SK-N-SH treated with all-trans-retinoic acid at 6 μM for 48 hours (cell line): ENCODE results near the gene ZMYND19.

Experiments
- ATAC-seq: fragments of 200-7000 bp; cut with Tn5 transposase; 3 replicates; pipeline ENCODE4 v1.9.1; 2020; ENCODE audit warnings: mild to moderate bottlenecking, moderate library complexity
- ARNTL ChIP-seq: fragments of 450-650 bp; formaldehyde crosslinking; IDR thresholded peaks from 2 replicates; pipeline ENCODE4 v1.5.0; 2020; ENCODE audit warnings: low read depth, mild to moderate bottlenecking, moderate library complexity, borderline replicate concordance
- BACH2 ChIP-seq: fragments of 250-450 bp; sonication (Bioruptor Pico); IDR thresholded peaks from 2 replicates; pipeline ENCODE4 v1.9.0; 2021; ENCODE audit warnings: mild to moderate bottlenecking, borderline replicate concordance
- ESRRG ChIP-seq: fragments of 250-450 bp; sonication (Bioruptor Pico); IDR thresholded peaks from 2 replicates; pipeline ENCODE4 v1.6.1; 2021; ENCODE audit warnings: mild to moderate bottlenecking
- GLIS3 ChIP-seq: fragments of 250-450 bp; sonication (Bioruptor Pico); IDR thresholded peaks from 2 replicates; pipeline ENCODE4 v1.5.0; 2020; ENCODE audit warnings: mild to moderate bottlenecking, moderate library complexity
- OSR1 ChIP-seq: fragments of 250-450 bp; sonication (Bioruptor Pico); IDR thresholded peaks from 2 replicates; pipeline ENCODE4 v1.8.0; 2022; ENCODE audit warnings: moderate library complexity, mild to moderate bottlenecking, inconsistent platforms
- PPARA ChIP-seq: fragments of 250-450 bp; sonication (Bioruptor Pico); IDR thresholded peaks from 2 replicates; pipeline ENCODE4 v1.5.0; 2020; ENCODE audit warnings: mild to moderate bottlenecking, borderline replicate concordance
- RARB ChIP-seq: fragments of 250-450 bp; sonication (Bioruptor Pico); IDR thresholded peaks from 2 replicates; pipeline ENCODE4 v1.8.0; 2021; ENCODE audit warnings: mild to moderate bottlenecking, moderate library complexity
- SNAI2 ChIP-seq: fragments of 250-450 bp; sonication (Bioruptor Pico); IDR thresholded peaks from 2 replicates; pipeline ENCODE4 v1.5.0; 2020; ENCODE audit warnings: mild to moderate bottlenecking, moderate library complexity
- TCF4 ChIP-seq: fragments of 250-450 bp; sonication (Bioruptor Pico); IDR thresholded peaks from 2 replicates; pipeline ENCODE4 v1.8.0; 2021; ENCODE audit warnings: mild to moderate bottlenecking, moderate library complexity, borderline replicate concordance
- TOX ChIP-seq: fragments of 250-450 bp; sonication (Bioruptor Pico); IDR thresholded peaks from 2 replicates; pipeline ENCODE4 v1.8.0; 2021; ENCODE audit warnings: mild to moderate bottlenecking, moderate library complexity, borderline replicate concordance
- ZC3H10 ChIP-seq: fragments of 250-450 bp; sonication (Bioruptor Pico); IDR thresholded peaks from 2 replicates; pipeline ENCODE4 v1.5.1; 2021; ENCODE audit warnings: mild to moderate bottlenecking, moderate library complexity
- ZFP30 ChIP-seq: fragments of 450-650 bp; formaldehyde crosslinking; IDR thresholded peaks from 2 replicates; pipeline ENCODE4 v1.5.0; 2022; ENCODE audit warnings: mild to moderate bottlenecking, moderate library complexity
- ZNF565 ChIP-seq: fragments of 450-650 bp; formaldehyde crosslinking; conservative IDR thresholded peaks from 2 replicates; pipeline ENCODE4 v1.5.0; 2020; ENCODE audit warnings: low read depth, mild to moderate bottlenecking, moderate library complexity
- ZNF70 ChIP-seq: fragments of 450-650 bp; formaldehyde crosslinking; IDR thresholded peaks from 2 replicates; pipeline ENCODE4 v1.5.0; 2020; ENCODE audit warnings: mild to moderate bottlenecking, moderate library complexity
- ZNF8 ChIP-seq: fragments of 450-650 bp; formaldehyde crosslinking; IDR thresholded peaks from 2 replicates; pipeline ENCODE4 v1.5.0; 2020; ENCODE audit warnings: mild to moderate bottlenecking, moderate library complexity
- TF ChIP-seq, protein P1 (sequence below): fragments of 250-450 bp; sonication (Bioruptor Pico); IDR thresholded peaks from 2 replicates; pipeline ENCODE4 v1.5.1; 2020; ENCODE audit warnings: low read depth, mild to moderate bottlenecking, moderate library complexity
- TF ChIP-seq, protein P2 (sequence below): fragments of 250-450 bp; sonication (Bioruptor Pico); IDR thresholded peaks from 2 replicates; pipeline ENCODE4 v1.5.1; 2021; ENCODE audit warnings: mild to moderate bottlenecking, moderate library complexity
- TF ChIP-seq, protein P3 (sequence below): fragments of 250-450 bp; sonication (Bioruptor Pico); IDR thresholded peaks from 2 replicates; pipeline ENCODE4 v1.5.0; 2020; ENCODE audit warnings: mild to moderate bottlenecking, moderate library complexity
- TF ChIP-seq, protein P4 (sequence below): fragments of 250-450 bp; sonication (Bioruptor Pico); IDR thresholded peaks from 2 replicates; pipeline ENCODE4 v1.8.0; 2021; ENCODE audit warnings: low read depth, mild to moderate bottlenecking, moderate library complexity, borderline replicate concordance

ZMYND19 gene

DNA sequence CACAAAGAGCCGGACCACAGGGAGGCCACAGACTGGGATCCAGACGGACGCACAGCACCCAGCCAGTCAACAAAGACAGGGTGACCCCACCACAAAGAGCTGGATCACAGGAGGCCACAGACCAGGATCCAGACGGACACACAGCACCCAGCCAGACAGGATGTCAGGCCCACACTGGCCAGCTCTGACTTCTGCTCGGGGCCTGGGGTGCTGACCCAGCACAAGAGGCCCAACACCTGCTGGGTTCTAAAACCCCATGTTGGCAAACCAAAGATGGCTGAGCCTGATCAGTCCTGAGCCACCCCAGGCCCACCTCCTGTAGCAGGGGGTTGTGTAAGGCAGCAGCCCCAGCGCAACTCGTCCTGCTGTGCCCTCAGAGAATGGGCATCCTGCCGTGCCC lies 6.4 kb downstream of the ZMYND19 start (continued):
- TF ChIP-seq, protein P1, sequence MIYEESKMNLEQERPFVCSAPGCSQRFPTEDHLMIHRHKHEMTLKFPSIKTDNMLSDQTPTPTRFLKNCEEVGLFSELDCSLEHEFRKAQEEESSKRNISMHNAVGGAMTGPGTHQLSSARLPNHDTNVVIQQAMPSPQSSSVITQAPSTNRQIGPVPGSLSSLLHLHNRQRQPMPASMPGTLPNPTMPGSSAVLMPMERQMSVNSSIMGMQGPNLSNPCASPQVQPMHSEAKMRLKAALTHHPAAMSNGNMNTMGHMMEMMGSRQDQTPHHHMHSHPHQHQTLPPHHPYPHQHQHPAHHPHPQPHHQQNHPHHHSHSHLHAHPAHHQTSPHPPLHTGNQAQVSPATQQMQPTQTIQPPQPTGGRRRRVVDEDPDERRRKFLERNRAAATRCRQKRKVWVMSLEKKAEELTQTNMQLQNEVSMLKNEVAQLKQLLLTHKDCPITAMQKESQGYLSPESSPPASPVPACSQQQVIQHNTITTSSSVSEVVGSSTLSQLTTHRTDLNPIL (CRISPR knock-in tag): no peak
- TF ChIP-seq SNAI2 (CRISPR knock-in tag) (no peak), ZNF565 (CRISPR knock-in tag) (no peak), OSR1 (CRISPR knock-in tag) (no peak), RARB (no peak), TOX (no peak)
- TF ChIP-seq, protein P2, sequence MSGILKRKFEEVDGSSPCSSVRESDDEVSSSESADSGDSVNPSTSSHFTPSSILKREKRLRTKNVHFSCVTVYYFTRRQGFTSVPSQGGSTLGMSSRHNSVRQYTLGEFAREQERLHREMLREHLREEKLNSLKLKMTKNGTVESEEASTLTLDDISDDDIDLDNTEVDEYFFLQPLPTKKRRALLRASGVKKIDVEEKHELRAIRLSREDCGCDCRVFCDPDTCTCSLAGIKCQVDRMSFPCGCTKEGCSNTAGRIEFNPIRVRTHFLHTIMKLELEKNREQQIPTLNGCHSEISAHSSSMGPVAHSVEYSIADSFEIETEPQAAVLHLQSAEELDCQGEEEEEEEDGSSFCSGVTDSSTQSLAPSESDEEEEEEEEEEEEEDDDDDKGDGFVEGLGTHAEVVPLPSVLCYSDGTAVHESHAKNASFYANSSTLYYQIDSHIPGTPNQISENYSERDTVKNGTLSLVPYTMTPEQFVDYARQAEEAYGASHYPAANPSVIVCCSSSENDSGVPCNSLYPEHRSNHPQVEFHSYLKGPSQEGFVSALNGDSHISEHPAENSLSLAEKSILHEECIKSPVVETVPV (CRISPR knock-in tag): no peak
- TF ChIP-seq, protein P3, sequence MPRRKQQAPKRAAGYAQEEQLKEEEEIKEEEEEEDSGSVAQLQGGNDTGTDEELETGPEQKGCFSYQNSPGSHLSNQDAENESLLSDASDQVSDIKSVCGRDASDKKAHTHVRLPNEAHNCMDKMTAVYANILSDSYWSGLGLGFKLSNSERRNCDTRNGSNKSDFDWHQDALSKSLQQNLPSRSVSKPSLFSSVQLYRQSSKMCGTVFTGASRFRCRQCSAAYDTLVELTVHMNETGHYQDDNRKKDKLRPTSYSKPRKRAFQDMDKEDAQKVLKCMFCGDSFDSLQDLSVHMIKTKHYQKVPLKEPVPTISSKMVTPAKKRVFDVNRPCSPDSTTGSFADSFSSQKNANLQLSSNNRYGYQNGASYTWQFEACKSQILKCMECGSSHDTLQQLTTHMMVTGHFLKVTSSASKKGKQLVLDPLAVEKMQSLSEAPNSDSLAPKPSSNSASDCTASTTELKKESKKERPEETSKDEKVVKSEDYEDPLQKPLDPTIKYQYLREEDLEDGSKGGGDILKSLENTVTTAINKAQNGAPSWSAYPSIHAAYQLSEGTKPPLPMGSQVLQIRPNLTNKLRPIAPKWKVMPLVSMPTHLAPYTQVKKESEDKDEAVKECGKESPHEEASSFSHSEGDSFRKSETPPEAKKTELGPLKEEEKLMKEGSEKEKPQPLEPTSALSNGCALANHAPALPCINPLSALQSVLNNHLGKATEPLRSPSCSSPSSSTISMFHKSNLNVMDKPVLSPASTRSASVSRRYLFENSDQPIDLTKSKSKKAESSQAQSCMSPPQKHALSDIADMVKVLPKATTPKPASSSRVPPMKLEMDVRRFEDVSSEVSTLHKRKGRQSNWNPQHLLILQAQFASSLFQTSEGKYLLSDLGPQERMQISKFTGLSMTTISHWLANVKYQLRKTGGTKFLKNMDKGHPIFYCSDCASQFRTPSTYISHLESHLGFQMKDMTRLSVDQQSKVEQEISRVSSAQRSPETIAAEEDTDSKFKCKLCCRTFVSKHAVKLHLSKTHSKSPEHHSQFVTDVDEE (CRISPR knock-in tag): no peak

DNA sequence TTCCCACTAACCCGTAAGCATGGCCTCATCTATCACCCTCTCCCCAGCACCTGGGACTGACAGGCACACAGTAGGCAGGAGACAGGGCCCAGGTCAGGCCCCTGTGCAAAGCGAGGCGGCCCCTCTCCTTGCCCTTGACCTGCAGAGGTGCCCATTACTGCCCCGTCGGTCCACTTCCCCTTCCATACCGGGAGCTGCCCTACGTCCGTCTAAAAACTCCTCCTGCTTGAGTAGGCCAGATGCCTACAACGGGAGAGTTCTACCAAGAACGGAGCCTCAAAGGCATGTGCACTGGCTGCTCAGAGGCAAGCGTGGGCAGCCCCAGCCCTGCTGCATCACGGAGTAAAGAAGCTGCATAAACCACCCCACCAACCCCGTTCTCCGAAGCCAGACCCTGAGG lies 7.0 kb downstream of the ZMYND19 start:
- no peak for ATAC-seq
- no peak for TF ChIP-seq ZNF565 (CRISPR knock-in tag)
- TF ChIP-seq, protein P3 (CRISPR knock-in tag): no peak
- TF ChIP-seq ARNTL: no peak
- no peak for TF ChIP-seq ESRRG
- TF ChIP-seq, protein P4, sequence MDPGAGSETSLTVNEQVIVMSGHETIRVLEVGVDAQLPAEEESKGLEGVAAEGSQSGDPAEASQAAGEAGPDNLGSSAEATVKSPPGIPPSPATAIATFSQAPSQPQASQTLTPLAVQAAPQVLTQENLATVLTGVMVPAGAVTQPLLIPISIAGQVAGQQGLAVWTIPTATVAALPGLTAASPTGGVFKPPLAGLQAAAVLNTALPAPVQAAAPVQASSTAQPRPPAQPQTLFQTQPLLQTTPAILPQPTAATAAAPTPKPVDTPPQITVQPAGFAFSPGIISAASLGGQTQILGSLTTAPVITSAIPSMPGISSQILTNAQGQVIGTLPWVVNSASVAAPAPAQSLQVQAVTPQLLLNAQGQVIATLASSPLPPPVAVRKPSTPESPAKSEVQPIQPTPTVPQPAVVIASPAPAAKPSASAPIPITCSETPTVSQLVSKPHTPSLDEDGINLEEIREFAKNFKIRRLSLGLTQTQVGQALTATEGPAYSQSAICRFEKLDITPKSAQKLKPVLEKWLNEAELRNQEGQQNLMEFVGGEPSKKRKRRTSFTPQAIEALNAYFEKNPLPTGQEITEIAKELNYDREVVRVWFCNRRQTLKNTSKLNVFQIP (CRISPR knock-in tag): no peak
- TF ChIP-seq SNAI2 (CRISPR knock-in tag): no peak
- no peak for TF ChIP-seq RARB
- no peak for TF ChIP-seq ZC3H10 (CRISPR knock-in tag)
- no peak for TF ChIP-seq GLIS3
- TF ChIP-seq OSR1 (CRISPR knock-in tag): no peak
- TF ChIP-seq ZFP30 (CRISPR knock-in tag): no peak
- TF ChIP-seq BACH2 (CRISPR knock-in tag): no peak
- TF ChIP-seq, protein P2 (CRISPR knock-in tag): no peak
- TF ChIP-seq PPARA (CRISPR knock-in tag): no peak
- TF ChIP-seq TOX: no peak
- no peak for TF ChIP-seq TCF4
- TF ChIP-seq ZNF8 (CRISPR knock-in tag): no peak
- TF ChIP-seq, all 23 proteins: peak for 0

DNA sequence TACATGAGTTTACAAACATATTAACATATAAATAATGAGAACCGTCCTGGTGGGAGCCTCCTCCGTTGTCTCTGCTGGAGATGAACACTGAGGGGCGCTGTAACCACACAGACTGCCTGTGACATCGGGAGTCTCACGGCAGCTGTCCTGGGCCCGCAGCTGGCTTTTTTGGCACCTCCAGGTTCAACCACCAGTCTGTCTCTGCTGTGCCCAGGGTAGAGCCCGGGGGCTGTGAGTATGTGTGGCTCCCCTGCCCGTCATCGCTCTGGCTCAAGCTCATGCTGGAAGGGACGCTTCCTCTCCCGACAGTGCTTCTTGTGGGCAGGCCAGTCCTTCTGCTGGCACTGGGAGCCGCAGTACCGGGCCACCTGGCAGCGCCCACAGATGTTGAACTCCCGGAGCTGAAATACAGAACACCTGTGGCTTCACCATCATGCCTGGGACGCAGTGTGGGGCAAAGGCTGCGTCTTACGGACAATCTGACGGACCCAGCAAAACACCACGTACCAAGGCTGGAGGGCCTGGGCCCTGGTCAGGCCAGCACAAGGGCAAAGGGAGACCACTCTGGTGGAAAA lies 7.9 kb downstream of the ZMYND19 start:
- TF ChIP-seq BACH2 (CRISPR knock-in tag) (no peak), ZNF565 (CRISPR knock-in tag) (no peak), TOX (no peak), GLIS3 (no peak), PPARA (CRISPR knock-in tag) (no peak), ZNF70 (CRISPR knock-in tag) (no peak)
- TF ChIP-seq, protein P3 (CRISPR knock-in tag): no peak
- ATAC-seq: no peak
